ENCODE measurements around the gene BMP7.

BMP7 gene

DNA sequence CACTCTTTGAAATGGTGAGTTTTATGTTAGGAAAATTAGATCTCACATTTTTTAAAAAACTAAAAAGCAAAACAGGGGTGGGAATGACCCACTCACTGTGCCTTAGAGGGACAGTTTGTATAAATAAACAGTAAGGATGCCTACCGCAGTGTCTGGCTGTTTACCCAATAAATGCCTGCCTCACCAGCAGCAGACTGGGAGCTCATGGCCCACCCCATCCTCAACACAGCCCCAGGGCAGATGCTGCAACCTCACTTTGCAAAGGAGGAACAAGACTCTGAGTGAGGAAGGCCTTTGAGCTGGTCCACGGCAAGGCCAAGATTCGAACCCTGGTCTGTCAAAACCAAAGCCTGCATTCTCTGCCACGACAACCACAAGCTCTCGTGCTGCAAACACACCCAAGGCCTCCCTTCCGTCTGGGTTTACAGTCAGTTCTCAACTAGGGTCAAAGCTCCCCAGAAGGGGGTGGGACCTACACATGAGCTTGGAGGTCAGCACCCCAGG lies 77.8 kb downstream of the BMP7 start:
- TF ChIP-seq, protein P1, sequence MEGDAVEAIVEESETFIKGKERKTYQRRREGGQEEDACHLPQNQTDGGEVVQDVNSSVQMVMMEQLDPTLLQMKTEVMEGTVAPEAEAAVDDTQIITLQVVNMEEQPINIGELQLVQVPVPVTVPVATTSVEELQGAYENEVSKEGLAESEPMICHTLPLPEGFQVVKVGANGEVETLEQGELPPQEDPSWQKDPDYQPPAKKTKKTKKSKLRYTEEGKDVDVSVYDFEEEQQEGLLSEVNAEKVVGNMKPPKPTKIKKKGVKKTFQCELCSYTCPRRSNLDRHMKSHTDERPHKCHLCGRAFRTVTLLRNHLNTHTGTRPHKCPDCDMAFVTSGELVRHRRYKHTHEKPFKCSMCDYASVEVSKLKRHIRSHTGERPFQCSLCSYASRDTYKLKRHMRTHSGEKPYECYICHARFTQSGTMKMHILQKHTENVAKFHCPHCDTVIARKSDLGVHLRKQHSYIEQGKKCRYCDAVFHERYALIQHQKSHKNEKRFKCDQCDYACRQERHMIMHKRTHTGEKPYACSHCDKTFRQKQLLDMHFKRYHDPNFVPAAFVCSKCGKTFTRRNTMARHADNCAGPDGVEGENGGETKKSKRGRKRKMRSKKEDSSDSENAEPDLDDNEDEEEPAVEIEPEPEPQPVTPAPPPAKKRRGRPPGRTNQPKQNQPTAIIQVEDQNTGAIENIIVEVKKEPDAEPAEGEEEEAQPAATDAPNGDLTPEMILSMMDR (IDR thresholded peaks at IDR 0.05; ENCODE audit: insufficient read depth, low read depth, low read length, missing control alignments): no peak
- no peak for DNase-seq (ENCODE audit: low read depth)
- no peak overlapping the region for H3K4me3 ChIP-seq (ENCODE audit: low read depth, low read length)

- DNase-seq (ENCODE audit: low read depth): no peak
- TF ChIP-seq, protein P1 (IDR thresholded peaks at IDR 0.05; ENCODE audit: insufficient read depth, low read depth, low read length, missing control alignments): no peak
- no peak overlapping the region for H3K4me3 ChIP-seq (ENCODE audit: low read depth, low read length)
Observed at GRCh38 chr20:57188056-57188455, 78.4 kb downstream of the BMP7 start.

DNA sequence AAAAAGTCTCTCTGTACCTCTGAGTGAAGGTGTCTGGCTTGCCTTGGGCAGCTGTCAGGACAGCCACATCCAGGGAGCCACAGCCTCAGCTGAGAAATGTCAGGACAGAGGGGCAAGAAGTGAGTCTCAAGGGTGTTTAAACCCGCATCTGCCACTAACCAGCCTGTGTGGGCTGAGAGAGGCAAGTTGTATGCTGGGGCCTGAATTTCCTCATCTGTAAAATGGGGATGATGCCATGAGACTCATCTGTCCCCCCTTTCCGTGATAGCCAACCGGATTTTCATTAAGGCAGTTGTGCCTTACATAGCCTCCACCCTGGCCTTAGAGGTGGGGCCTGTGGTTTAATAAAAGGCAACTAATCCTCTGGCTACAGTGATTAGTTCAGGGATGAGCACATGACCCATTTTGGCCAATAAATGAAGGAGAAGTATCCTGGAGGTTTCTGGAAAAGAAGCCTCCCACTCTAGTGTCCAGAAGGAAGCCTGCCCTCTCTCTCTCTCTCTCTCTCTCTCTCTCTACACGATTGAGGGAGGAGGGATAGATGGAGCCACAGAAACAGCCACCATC lies 79.3 kb downstream of the BMP7 start:
- TF ChIP-seq, protein P1 (IDR thresholded peaks at IDR 0.05; ENCODE audit: insufficient read depth, low read depth, low read length, missing control alignments): no peak
- no peak for DNase-seq (ENCODE audit: low read depth)
- H3K4me3 ChIP-seq (ENCODE audit: low read depth, low read length): no peak overlapping the region

GRCh38 chr20:57186192-57186591 lies 80.2 kb downstream of the BMP7 start:
- TF ChIP-seq, protein P1 (IDR thresholded peaks at IDR 0.05; ENCODE audit: insufficient read depth, low read depth, low read length, missing control alignments): no peak
- no peak for DNase-seq (ENCODE audit: low read depth)
- no peak overlapping the region for H3K4me3 ChIP-seq (ENCODE audit: low read depth, low read length)

DNA sequence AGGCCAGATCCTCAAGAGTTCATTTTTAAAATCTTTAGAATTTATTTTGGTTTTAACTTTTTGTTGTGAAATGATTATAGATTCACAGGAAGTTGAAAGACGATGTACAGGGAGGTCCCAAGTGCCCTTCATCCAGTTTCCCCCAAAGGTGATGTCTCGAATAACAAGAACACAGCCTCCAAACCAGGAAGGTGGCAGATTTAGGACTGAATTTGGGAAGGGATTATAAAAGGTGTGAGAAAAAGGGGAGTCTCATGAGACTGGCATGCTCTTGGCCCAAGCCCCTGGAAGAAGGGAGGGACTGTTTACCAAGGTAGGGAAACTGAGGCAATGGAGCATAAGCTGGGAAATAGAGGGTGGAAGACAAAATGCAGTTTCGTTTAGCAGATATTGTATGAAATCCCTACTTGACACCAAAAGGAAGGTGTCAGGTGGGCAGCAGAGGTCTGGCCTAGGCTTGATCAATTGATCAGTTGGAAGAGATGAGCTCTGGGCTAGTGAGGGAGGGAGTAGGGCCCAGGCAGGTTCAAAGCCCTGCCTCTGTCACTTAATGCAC lies 81.2 kb downstream of the BMP7 start:
- no peak overlapping the region for H3K4me3 ChIP-seq (ENCODE audit: low read depth, low read length)
- DNase-seq (ENCODE audit: low read depth): no peak
- TF ChIP-seq, protein P1 (IDR thresholded peaks at IDR 0.05; ENCODE audit: insufficient read depth, low read depth, low read length, missing control alignments): no peak

DNA sequence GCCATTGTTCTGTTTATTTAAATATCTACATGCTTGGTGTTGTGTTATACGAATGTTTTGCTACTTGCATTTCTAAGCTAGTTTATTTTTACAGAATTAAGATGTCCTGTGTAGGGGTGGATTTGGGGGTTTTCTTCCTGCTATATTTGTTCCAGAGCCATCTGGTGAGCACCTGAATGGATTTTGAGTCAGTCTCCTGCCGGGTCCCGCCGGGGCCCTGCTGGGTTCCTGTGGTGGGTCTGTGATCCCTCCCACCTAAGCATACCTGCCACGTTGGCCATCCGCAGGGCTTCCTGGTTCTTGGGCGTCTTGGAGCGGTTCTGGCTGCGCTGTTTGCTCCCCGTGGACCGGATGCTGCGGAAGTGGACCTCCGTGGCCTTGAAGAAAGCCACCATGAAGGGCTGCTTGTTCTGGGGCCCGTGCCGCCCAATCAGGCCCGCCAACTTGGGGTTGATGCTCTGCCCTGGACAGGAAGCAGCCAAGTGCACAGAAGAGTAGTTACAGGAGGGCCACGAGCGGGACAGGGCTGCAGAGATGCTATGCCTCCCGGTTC lies 82.9 kb downstream of the BMP7 start:
- no peak overlapping the region for H3K4me3 ChIP-seq (ENCODE audit: low read depth, low read length)
- TF ChIP-seq, protein P1 (IDR thresholded peaks at IDR 0.05; ENCODE audit: insufficient read depth, low read depth, low read length, missing control alignments): no peak
- no peak for DNase-seq (ENCODE audit: low read depth)

All from GM12865 (cell line).